HCT116 (cell line): Measurements from ENCODE around the gene CSRP1. TPM values are rescaled to one million over a fixed set of nuclear protein-coding genes. Genes with fewer than 3 reads are reported as not detected.

Experiments
- ATAC-seq: fragments of 200-7000 bp; cut with Tn5 transposase; 2 replicates; pipeline ENCODE4 v1.9.1; 2020; ENCODE audit warnings: mild to moderate bottlenecking, moderate library complexity
- BruUV-seq: library from RNA; stranded (reverse); fragments of 400-500 nt; replicated peaks from 2 replicates; lab custom pipeline; 2021; lab: Mats Ljungman, UMichigan
- CTCF ChIA-PET: fragments of 300-600 bp; sonication (Branson Sonifier 250); formaldehyde crosslinking; loops from one replicate; lab custom pipeline; 2021; ENCODE audit warnings: antibody characterized with exemption; lab: Charles Lee
- POLR2A ChIA-PET: fragments of 300-600, 350-600 bp; sonication (Branson Sonifier 250); formaldehyde crosslinking; loops from one replicate; lab custom pipeline; 2021; ENCODE audit warnings: antibody characterized with exemption; lab: Charles Lee
- RAD21 ChIA-PET, 2 experiments: fragments of 300-600 bp; sonication (Branson Sonifier 250); formaldehyde crosslinking; loops; one replicate each; lab custom pipeline; 2023; ENCODE audit warnings: low total read pairs in 2 of 2; ENCODE audit not compliant: uncharacterized antibody in 2 of 2, unreplicated experiment in 2 of 2, low non-redundant PET in 1 of 2; lab: Charles Lee
- DNase-seq: peaks from one replicate; pipeline ENCODE4 v3.0.0-alpha.2; 2010; ENCODE audit warnings: low read depth, low spot score
- H2AFZ ChIP-seq: fragments of 200-600 bp; shearing (Covaris generic), sonication (generic); 2 replicates; pipeline ENCODE4 v1.6.1; 2017; ENCODE audit warnings: low read depth, mixed run types, mixed read lengths, antibody characterized with exemption, low read length; ENCODE audit not compliant: poor library complexity, severe bottlenecking
- H3K27ac ChIP-seq: 2 replicates; pipeline ENCODE4 v1.5.1; 2012; ENCODE audit warnings: low read depth, low read length
- H3K27me3 ChIP-seq: fragments of 200-600 bp; sonication (generic); 2 replicates; pipeline ENCODE4 v1.6.1; 2016; ENCODE audit warnings: mixed run types, low read length, mixed read lengths; ENCODE audit not compliant: insufficient read depth
- H3K36me3 ChIP-seq, 2 experiments: fragments of 200-500 bp in 1 of 2; fragments of 200-600 bp in 1 of 2; sonication (Bioruptor generic) in 1 of 2; sonication (generic) in 1 of 2; 2 replicates each; pipeline versions ENCODE4 v1.5.1 to v1.6.1; 2014 to 2016; ENCODE audit warnings: low read length in 2 of 2, inconsistent platforms in 1 of 2, mixed read lengths in 1 of 2, mixed run types in 1 of 2; ENCODE audit not compliant: insufficient read depth in 2 of 2, control insufficient read depth in 1 of 2
- H3K4me1 ChIP-seq, 2 experiments: fragments of 200-600 bp in 1 of 2; sonication (generic) in 1 of 2; 2 replicates each; pipeline versions ENCODE4 v1.5.1 to v1.6.1; 2012 to 2017; ENCODE audit warnings: low read length in 2 of 2, inconsistent platforms in 1 of 2, mild to moderate bottlenecking in 1 of 2, mixed read lengths in 1 of 2, mixed run types in 1 of 2, moderate library complexity in 1 of 2; ENCODE audit not compliant: insufficient read depth in 2 of 2, control insufficient read depth in 1 of 2
- H3K4me2 ChIP-seq: fragments of 200-600 bp; sonication (generic); 2 replicates; pipeline ENCODE4 v1.6.1; 2017; ENCODE audit warnings: mixed run types, low read length, mixed read lengths
- H3K4me3 ChIP-seq, 2 experiments: fragments of 200-600 bp in 1 of 2; sonication (generic) in 1 of 2; replicated peaks in 1 of 2; 2 replicates each; pipeline ENCODE4 v1.5.1; 2011 to 2016; ENCODE audit warnings: low read length in 2 of 2, control low read depth in 1 of 2, low read depth in 1 of 2, mild to moderate bottlenecking in 1 of 2, mixed read lengths in 1 of 2, mixed run types in 1 of 2
- H3K79me2 ChIP-seq: fragments of 200-600 bp; sonication (generic); 2 replicates; pipeline ENCODE4 v1.6.1; 2017; ENCODE audit warnings: mild to moderate bottlenecking, mixed run types, low read length, moderate library complexity, mixed read lengths; ENCODE audit not compliant: insufficient read depth
- H3K9ac ChIP-seq: fragments of 200-600 bp; sonication (generic); 2 replicates; pipeline ENCODE4 v1.6.1; 2016; ENCODE audit warnings: low read length, mixed read lengths
- H3K9me2 ChIP-seq: fragments of 200-600 bp; sonication (generic), shearing (Covaris generic); 2 replicates; pipeline ENCODE4 v1.6.1; 2017; ENCODE audit warnings: mixed run types, mild to moderate bottlenecking, moderate library complexity; ENCODE audit not compliant: insufficient read depth
- H3K9me3 ChIP-seq, 2 experiments: fragments of 200-500 bp in 1 of 2; fragments of 200-600 bp in 1 of 2; sonication (Bioruptor generic) in 1 of 2; sonication (generic) in 1 of 2; 2 replicates each; pipeline ENCODE4 v1.6.1; 2014 to 2017; ENCODE audit warnings: low read length in 2 of 2, mixed read lengths in 2 of 2, inconsistent platforms in 1 of 2, low read depth in 1 of 2, mild to moderate bottlenecking in 1 of 2, mixed run types in 1 of 2, moderate library complexity in 1 of 2; ENCODE audit not compliant: control insufficient read depth in 1 of 2, insufficient read depth in 1 of 2
- H4K20me1 ChIP-seq: fragments of 200-600 bp; sonication (generic), shearing (Covaris generic); 2 replicates; pipeline ENCODE4 v1.6.1; 2017; ENCODE audit warnings: mixed run types, mild to moderate bottlenecking, moderate library complexity; ENCODE audit not compliant: insufficient read depth
- CEBPB ChIP-seq: IDR thresholded peaks from 2 replicates; pipeline ENCODE4 v1.6.1; 2012; ENCODE audit warnings: low read depth
- CTCF ChIP-seq, 3 experiments: fragments of 200-600 bp in 1 of 3; sonication (generic) in 1 of 3; IDR thresholded peaks in 2 of 3; conservative IDR thresholded peaks in 1 of 3; 2 replicates each; pipeline ENCODE4 v1.5.1; 2012 to 2017; ENCODE audit warnings: low read depth in 2 of 3, low read length in 2 of 3, antibody characterized with exemption in 1 of 3, borderline replicate concordance in 1 of 3, control low read depth in 1 of 3, mild to moderate bottlenecking in 1 of 3, mixed read lengths in 1 of 3, mixed run types in 1 of 3, moderate library complexity in 1 of 3; ENCODE audit not compliant: insufficient read depth in 1 of 3
- EGR1 ChIP-seq: IDR thresholded peaks from 2 replicates; pipeline ENCODE4 v1.6.1; 2012; ENCODE audit warnings: low read depth
- ELF1 ChIP-seq: IDR thresholded peaks from 2 replicates; pipeline ENCODE4 v1.6.1; 2012; ENCODE audit warnings: low read depth, borderline replicate concordance
- EZH2 ChIP-seq: fragments of 200-600 bp; sonication (generic); IDR thresholded peaks from 2 replicates; pipeline ENCODE4 v1.6.1; 2017; ENCODE audit warnings: antibody characterized with exemption, mixed run types
- EZH2phosphoT487 ChIP-seq: fragments of 200-600 bp; IDR thresholded peaks from 2 replicates; pipeline ENCODE4 v1.6.1; 2018; ENCODE audit warnings: antibody characterized with exemption, borderline replicate concordance
- JUND ChIP-seq: IDR thresholded peaks from 2 replicates; pipeline ENCODE4 v1.6.1; 2012
- MAX ChIP-seq: IDR thresholded peaks from 2 replicates; pipeline ENCODE4 v1.6.1; 2012
- POLR2A ChIP-seq: IDR thresholded peaks from 2 replicates; pipeline ENCODE4 v1.7.0; 2011; ENCODE audit warnings: borderline replicate concordance; ENCODE audit not compliant: insufficient read depth, insufficient read length; ENCODE audit errors: extremely low read depth
- POLR2AphosphoS5 ChIP-seq: IDR thresholded peaks from 2 replicates; pipeline ENCODE4 v1.6.1; 2011; ENCODE audit warnings: mild to moderate bottlenecking, low read depth, low read length, moderate library complexity
- SP1 ChIP-seq: IDR thresholded peaks from 2 replicates; pipeline ENCODE4 v1.6.1; 2012; ENCODE audit warnings: low read depth
- TCF7L2 ChIP-seq: IDR thresholded peaks from 2 replicates; pipeline ENCODE4 v1.7.0; 2011; ENCODE audit warnings: borderline replicate concordance, inconsistent platforms; ENCODE audit not compliant: insufficient read depth, insufficient read length; ENCODE audit errors: extremely low read depth
- ZBTB33 ChIP-seq: IDR thresholded peaks from 2 replicates; pipeline ENCODE4 v1.6.1; 2011; ENCODE audit warnings: mild to moderate bottlenecking, low read length, moderate library complexity; ENCODE audit not compliant: insufficient replicate concordance; ENCODE audit errors: extremely low read depth
- ZFX ChIP-seq: fragments of 450-650 bp; IDR thresholded peaks from 2 replicates; pipeline ENCODE4 v1.6.1; 2017
- intact Hi-C: fragments of 100-400 bp; cut with micrococcal nuclease; formaldehyde crosslinking; loops from 2 replicates; pipeline ENCODE4 v1.10.0; 2022
- total RNA-seq: library from RNA; stranded (reverse); gene quantifications from one replicate; pipeline ENCODE4 v1.2.1, GENCODE V29; 2021; ENCODE audit not compliant: unreplicated experiment

Gene CSRP1
- total RNA-seq, 1 experiment from 2014 or later: 51.7 TPM

GRCh38 chr1:201482755-201483154 is 24.2 kb downstream of the CSRP1 start:
- ChIA-PET RAD21 (interaction anchor here in 1 of 2 experiments (1.1 to 2.9 kb wide), 3 partner anchors 30 to 220 kb away, joined by 4 to 23 read pairs (median 6); no protein-coding TSS in a partner anchor), CTCF (interaction anchor here (1.1 to 4.8 kb wide), 11 partner anchors 9 to 312 kb away, joined by 3 to 194 read pairs (median 9); partner anchors contain the start of gene PHLDA3), POLR2A (interaction anchor here (1.0 to 1.8 kb wide), 3 partner anchors 30 to 230 kb away, joined by 3 to 17 read pairs (median 3); no protein-coding TSS in a partner anchor)
- intact Hi-C loops: loop anchor here (1.0 kb wide), 3 partner anchors 31 to 222 kb away; no protein-coding TSS in a partner anchor
- H3K9me3 ChIP-seq: no peaks in the 10 kb centered on the region
- H3K4me3 ChIP-seq: no peak overlapping the region
- H3K9me2 ChIP-seq: no peaks in the 10 kb centered on the region
- no peak overlapping the region for H3K9ac ChIP-seq
- TF ChIP-seq EGR1: no peak
- TF ChIP-seq POLR2A: no peak
- TF ChIP-seq SP1: no peak
- TF ChIP-seq TCF7L2: no peak
- TF ChIP-seq EZH2phosphoT487: no peak
- H3K4me1 ChIP-seq: peaks cover 23 to 29% of the 10 kb centered on the region in 2 experiments
- no peaks in the 10 kb centered on the region for H4K20me1 ChIP-seq
- DNase-seq: no peak
- no peak overlapping the region for H2AFZ ChIP-seq
- BruUV-seq: no TSS peak
- H3K27ac ChIP-seq: peak overlapping the region; percentile 15; the same call in 1 of the 2 replicates
- no peak overlapping the region for H3K4me2 ChIP-seq
- H3K27me3 ChIP-seq: no peaks in the 10 kb centered on the region
- H3K79me2 ChIP-seq: no peaks in the 10 kb centered on the region
- no peak for ATAC-seq
- H3K36me3 ChIP-seq: no peaks in the 10 kb centered on the region; a peak in 1 of 4 replicates

GRCh38 chr1:201481761-201482493 is 25.0 kb downstream of the CSRP1 start:
- ATAC-seq (peak; percentile 83), DNase-seq (peak; percentile 76)
- Histone ChIP-seq H3K4me1 (peaks cover 23 to 29% of the 10 kb centered on the region in 2 experiments), H3K4me2 (peak overlapping the region; percentile 43), H3K9ac (peak overlapping the region; percentile 12; the same call in 1 of the 2 replicates), H3K27me3 (no peaks in the 10 kb centered on the region), H4K20me1 (no peaks in the 10 kb centered on the region), H3K27ac (peak overlapping the region; percentile 41; the same call in 1 of the 2 replicates), H3K9me2 (no peaks in the 10 kb centered on the region), H2AFZ (no peak overlapping the region), H3K4me3 (no peak overlapping the region), H3K79me2 (no peaks in the 10 kb centered on the region), H3K36me3 (no peaks in the 10 kb centered on the region; a peak in 1 of 4 replicates), H3K9me3 (no peaks in the 10 kb centered on the region)
- ChIA-PET RAD21 (interaction anchor here (0.9 to 2.9 kb wide), 6 partner anchors 31 to 221 kb away, joined by 3 to 23 read pairs (median 6); no protein-coding TSS in a partner anchor), CTCF (interaction anchor here (0.6 to 4.8 kb wide), 20 partner anchors 9 to 313 kb away, joined by 3 to 194 read pairs (median 8); partner anchors contain the start of genes CSRP1 and PHLDA3), POLR2A (interaction anchor here (0.9 to 2.0 kb wide), 7 partner anchors 13 to 230 kb away, joined by 3 to 17 read pairs (median 7); partner anchors contain the start of genes CSRP1 and PHLDA3)
- BruUV-seq: no TSS peak
- intact Hi-C loops: loop anchor here (1.0 kb wide), 3 partner anchors 31 to 222 kb away; no protein-coding TSS in a partner anchor
- TF ChIP-seq ELF1 (no peak), CEBPB (no peak), JUND (no peak), CTCF (IDR thresholded peaks at IDR 0.05 in 2 of 3, conservative IDR thresholded peaks at IDR 0.05 in 1 of 3; ENCODE audit: borderline replicate concordance in 1 of 3, insufficient read depth in 1 of 3, low read depth in 2 of 3, low read length in 2 of 3) (peak; percentile 88 to 98 (median 89)), MAX (no peak), ZFX (no peak), EZH2 (no peak), ZBTB33 (no peak), POLR2AphosphoS5 (peak; percentile 50; the same call in 1 of the 2 replicates)
